HG02870 (cell line): ENCODE data around the gene CNOT11.
A peak's percentile ranks its signal among the peaks of the same experiment; 100 is the strongest.

Experiments used
- ATAC-seq: cut with Tn5 transposase; IDR thresholded peaks from one replicate; pipeline ENCODE4 v1.9.1; 2021; ENCODE audit warnings: mild to moderate bottlenecking, moderate library complexity; ENCODE audit not compliant: unreplicated experiment

The CNOT11 gene

GRCh38 chr2:101274142-101274541 is 21.5 kb downstream of the CNOT11 start:
- no peak for ATAC-seq

- no peak for ATAC-seq
Observed at GRCh38 chr2:101277111-101277510, 24.4 kb downstream of the CNOT11 start.

GRCh38 chr2:101278925-101279324 is 26.2 kb downstream of the CNOT11 start:
- no peak for ATAC-seq

GRCh38 chr2:101281482-101281881 is 28.8 kb downstream of the CNOT11 start:
- no peak for ATAC-seq

- ATAC-seq, result no peak
Observed at GRCh38 chr2:101282980-101283379, 30.3 kb downstream of the CNOT11 start.

- no peak for ATAC-seq
Observed at GRCh38 chr2:101286684-101287083, 34.0 kb downstream of the CNOT11 start.

GRCh38 chr2:101287303-101287702 is 34.6 kb downstream of the CNOT11 start:
- no peak for ATAC-seq

- ATAC-seq, result no peak
Observed at GRCh38 chr2:101290711-101291110, 38.0 kb downstream of the CNOT11 start.

- ATAC-seq, result no peak
Observed at GRCh38 chr2:101291973-101292372, 39.3 kb downstream of the CNOT11 start.

GRCh38 chr2:101293544-101293943 is 40.9 kb downstream of the CNOT11 start:
- ATAC-seq, result no peak

- no peak for ATAC-seq
Observed at GRCh38 chr2:101294861-101295260, 42.2 kb downstream of the CNOT11 start.

GRCh38 chr2:101295895-101296294 is 43.2 kb downstream of the CNOT11 start:
- ATAC-seq, result no peak

GRCh38 chr2:101296371-101296770 is 43.7 kb downstream of the CNOT11 start:
- no peak for ATAC-seq

- no peak for ATAC-seq
Observed at GRCh38 chr2:101297383-101297782, 44.7 kb downstream of the CNOT11 start.

- no peak for ATAC-seq
Observed at GRCh38 chr2:101299604-101300003, 46.9 kb downstream of the CNOT11 start.

GRCh38 chr2:101300164-101300563 is 47.5 kb downstream of the CNOT11 start:
- ATAC-seq, result no peak

GRCh38 chr2:101300836-101301235 is 48.1 kb downstream of the CNOT11 start:
- no peak for ATAC-seq

- no peak for ATAC-seq
Observed at GRCh38 chr2:101302016-101302415, 49.3 kb downstream of the CNOT11 start.

GRCh38 chr2:101303688-101304087 is 51.0 kb downstream of the CNOT11 start:
- no peak for ATAC-seq

- ATAC-seq, result no peak
Observed at GRCh38 chr2:101305035-101305434, 52.3 kb downstream of the CNOT11 start.

- no peak for ATAC-seq
Observed at GRCh38 chr2:101305492-101306078, 52.9 kb downstream of the CNOT11 start.

- peak; percentile 6 for ATAC-seq
Observed at GRCh38 chr2:101306410-101306809, 53.7 kb downstream of the CNOT11 start.

GRCh38 chr2:101307503-101307902 is 54.8 kb downstream of the CNOT11 start:
- no peak for ATAC-seq
